Neural cell (in vitro differentiated cells): Measurements from ENCODE around the gene SETBP1. TPM values are rescaled to one million over a fixed set of nuclear protein-coding genes. Genes with fewer than 3 reads are reported as not detected.

Source experiments
- H2AFZ ChIP-seq: fragments of 200-600, 300-800 bp; sonication (generic), shearing (Covaris generic); 2 replicates; pipeline ENCODE4 v1.6.0; 2014; ENCODE audit warnings: low read depth, mild to moderate bottlenecking, antibody characterized with exemption, low read length, moderate library complexity
- H3F3A ChIP-seq: fragments of 200-600 bp; shearing (Covaris generic); 2 replicates; pipeline ENCODE4 v1.6.1; 2016; ENCODE audit warnings: mild to moderate bottlenecking, moderate library complexity, mixed read lengths, antibody characterized with exemption, low read length; ENCODE audit not compliant: insufficient read depth, poor library complexity, severe bottlenecking
- H3K27ac ChIP-seq: fragments of 200-600, 300-800 bp; sonication (generic), shearing (Covaris generic); 2 replicates; pipeline ENCODE4 v1.5.1; 2014; ENCODE audit warnings: mild to moderate bottlenecking, low read length, moderate library complexity
- H3K27me3 ChIP-seq: fragments of 300-800, 200-600 bp; sonication (generic), shearing (Covaris generic); 2 replicates; pipeline ENCODE4 v1.6.0; 2014; ENCODE audit warnings: mild to moderate bottlenecking, low read depth, low read length, moderate library complexity; ENCODE audit not compliant: insufficient read depth
- H3K36me3 ChIP-seq: fragments of 300-800, 200-600 bp; sonication (generic), shearing (Covaris generic); 2 replicates; pipeline ENCODE4 v1.5.1; 2014; ENCODE audit warnings: mild to moderate bottlenecking, antibody characterized with exemption, low read length, moderate library complexity; ENCODE audit not compliant: insufficient read depth
- H3K4me2 ChIP-seq: fragments of 300-800, 200-600 bp; sonication (generic), shearing (Covaris generic); 2 replicates; pipeline ENCODE4 v1.6.0; 2014; ENCODE audit warnings: mild to moderate bottlenecking, low read length
- H3K4me3 ChIP-seq: fragments of 300-800, 200-600 bp; sonication (generic), shearing (Covaris generic); 2 replicates; pipeline ENCODE4 v1.5.1; 2014; ENCODE audit warnings: mild to moderate bottlenecking, low read length, moderate library complexity
- H3K79me2 ChIP-seq: fragments of 200-600 bp; shearing (Covaris generic); replicated peaks from 2 replicates; pipeline ENCODE4 v1.6.0; 2014; ENCODE audit warnings: mild to moderate bottlenecking, low read length, moderate library complexity; ENCODE audit not compliant: insufficient read depth
- H3K9ac ChIP-seq: fragments of 300-800, 200-600 bp; sonication (generic), shearing (Covaris generic); 2 replicates; pipeline ENCODE4 v1.6.1; 2016; ENCODE audit warnings: mild to moderate bottlenecking, low read length, mixed read lengths
- H3K9me2 ChIP-seq: fragments of 200-600 bp; shearing (Covaris generic); 2 replicates; pipeline ENCODE4 v1.6.1; 2016; ENCODE audit warnings: mild to moderate bottlenecking, low read length, mixed read lengths; ENCODE audit not compliant: insufficient read depth
- H3K9me3 ChIP-seq: fragments of 200-600, 300-800 bp; sonication (generic), shearing (Covaris generic); 2 replicates; pipeline ENCODE4 v1.6.1; 2016; ENCODE audit warnings: mild to moderate bottlenecking, mixed run types, low read length, moderate library complexity, mixed read lengths
- H4K20me1 ChIP-seq: fragments of 200-600 bp; shearing (Covaris generic); 2 replicates; pipeline ENCODE4 v1.6.1; 2016; ENCODE audit warnings: mild to moderate bottlenecking, mixed run types; ENCODE audit not compliant: insufficient read depth
- CTCF ChIP-seq: fragments of 450-650 bp; IDR thresholded peaks from 2 replicates; pipeline ENCODE4 v1.5.1; 2014; ENCODE audit warnings: antibody characterized with exemption, mild to moderate bottlenecking, moderate library complexity; ENCODE audit not compliant: poor library complexity, severe bottlenecking
- EP300 ChIP-seq: fragments of 450-650 bp; conservative IDR thresholded peaks from 2 replicates; pipeline ENCODE4 v1.6.1; 2014; ENCODE audit warnings: antibody characterized with exemption, mild to moderate bottlenecking, moderate library complexity; ENCODE audit not compliant: poor library complexity, severe bottlenecking
- EZH2 ChIP-seq: fragments of 200-600, 300-800 bp; shearing (Covaris generic), sonication (generic); IDR thresholded peaks from 2 replicates; pipeline ENCODE4 v1.6.1; 2014; ENCODE audit warnings: antibody characterized with exemption, low read length, borderline replicate concordance, mild to moderate bottlenecking; ENCODE audit not compliant: insufficient read depth, poor library complexity, severe bottlenecking
- MXI1 ChIP-seq: fragments of 450-650 bp; conservative IDR thresholded peaks from 2 replicates; pipeline ENCODE4 v1.6.1; 2014; ENCODE audit warnings: antibody characterized with exemption, mild to moderate bottlenecking; ENCODE audit not compliant: poor library complexity, severe bottlenecking
- POLR2AphosphoS5 ChIP-seq: IDR thresholded peaks from 2 replicates; pipeline ENCODE4 v1.6.1; 2012
- RAD21 ChIP-seq: fragments of 450-650 bp; conservative IDR thresholded peaks from 2 replicates; pipeline ENCODE4 v1.6.1; 2014; ENCODE audit warnings: antibody characterized with exemption, mild to moderate bottlenecking, moderate library complexity
- REST ChIP-seq: IDR thresholded peaks from 2 replicates; pipeline ENCODE4 v1.6.1; 2012; ENCODE audit warnings: borderline replicate concordance
- SMC3 ChIP-seq: fragments of 450-650 bp; conservative IDR thresholded peaks from 2 replicates; pipeline ENCODE4 v1.6.1; 2014; ENCODE audit warnings: antibody characterized with exemption, mild to moderate bottlenecking, moderate library complexity; ENCODE audit not compliant: poor library complexity
- TAF1 ChIP-seq: IDR thresholded peaks from 2 replicates; pipeline ENCODE4 v1.6.1; 2012; ENCODE audit warnings: low read depth
- polyA plus RNA-seq: library from polyadenylated mRNA; depleted of rRNA; stranded (reverse); fragments of >200 nt; gene quantifications from 2 replicates; pipeline ENCODE4 v1.2.3, GENCODE V29; 2014

The SETBP1 gene
- polyA plus RNA-seq, 1 donor from 2014 or later = 13.7 TPM

GRCh38 chr18:44778788-44779187, 98.1 kb downstream of the SETBP1 start:
- Histone ChIP-seq H3K9ac (no peak overlapping the region), H3K9me3 (no peaks in the 10 kb centered on the region), H2AFZ (no peak overlapping the region), H3K9me2 (no peaks in the 10 kb centered on the region), H4K20me1 (no peaks in the 10 kb centered on the region), H3F3A (no peaks in the 10 kb centered on the region), H3K4me2 (no peak overlapping the region), H3K27ac (no peak overlapping the region), H3K4me3 (no peak overlapping the region), H3K36me3 (no peaks in the 10 kb centered on the region), H3K79me2 (peaks cover 53% of the 10 kb centered on the region), H3K27me3 (no peaks in the 10 kb centered on the region)
- TF ChIP-seq EP300 = no peak
- no peak for TF ChIP-seq REST
- no peak for TF ChIP-seq SMC3
- no peak for TF ChIP-seq TAF1
- TF ChIP-seq CTCF = no peak
- TF ChIP-seq MXI1 = no peak
- no peak for TF ChIP-seq EZH2
- no peak for TF ChIP-seq RAD21
- no peak for TF ChIP-seq POLR2AphosphoS5

- TF ChIP-seq REST = no peak
- TF ChIP-seq SMC3 = no peak
- TF ChIP-seq EZH2 = no peak
- TF ChIP-seq MXI1 = no peak
- no peak for TF ChIP-seq CTCF
- TF ChIP-seq POLR2AphosphoS5 = no peak
- TF ChIP-seq EP300 = no peak
- TF ChIP-seq RAD21 = no peak
- TF ChIP-seq TAF1 = no peak
- Histone ChIP-seq H3K4me3 (no peak overlapping the region), H3K79me2 (peaks cover 51% of the 10 kb centered on the region), H3F3A (no peaks in the 10 kb centered on the region), H3K27ac (no peak overlapping the region), H3K9ac (no peak overlapping the region), H3K4me2 (no peak overlapping the region), H3K36me3 (no peaks in the 10 kb centered on the region), H3K9me3 (no peaks in the 10 kb centered on the region), H4K20me1 (no peaks in the 10 kb centered on the region), H2AFZ (no peak overlapping the region), H3K27me3 (no peaks in the 10 kb centered on the region), H3K9me2 (no peaks in the 10 kb centered on the region)
Measured at GRCh38 chr18:44779753-44780292, 99.1 kb downstream of the SETBP1 start.
